Activated CD4-positive, alpha-beta T cell treated with anti-CD3 and anti-CD28 coated beads, Interleukin-2, amount 10 ng/mL, durations not matched to agents 7 days and 5 days (primary cell): ENCODE data around the gene DDR1. TPM values are rescaled to one million over a fixed set of nuclear protein-coding genes. Genes with fewer than 3 reads are reported as not detected.

Experiments used
- CTCF ChIA-PET: fragments of 350-600 bp; sonication (Branson Sonifier 250); formaldehyde crosslinking; loops from one replicate; lab custom pipeline; 2021; ENCODE audit warnings: antibody characterized with exemption; lab: Charles Lee
- POLR2A ChIA-PET: fragments of 350-600 bp; sonication (Branson Sonifier 250); formaldehyde crosslinking; loops from one replicate; lab custom pipeline; 2021; ENCODE audit warnings: antibody characterized with exemption; lab: Charles Lee
- DNase-seq: peaks from one replicate; pipeline ENCODE4 v3.0.0-alpha.2; 2020
- H3K27ac Mint-ChIP-seq: one replicate; pipeline ENCODE4 v1.8.0; 2021; ENCODE audit warnings: mild to moderate bottlenecking, moderate library complexity, mixed read lengths
- H3K27me3 Mint-ChIP-seq: one replicate; pipeline ENCODE4 v1.8.0; 2021; ENCODE audit warnings: mixed read lengths
- H3K36me3 Mint-ChIP-seq: one replicate; pipeline ENCODE4 v1.8.0; 2021; ENCODE audit warnings: low read depth, mixed read lengths
- H3K4me1 Mint-ChIP-seq: one replicate; pipeline ENCODE4 v1.8.0; 2021; ENCODE audit warnings: mixed read lengths
- H3K4me3 Mint-ChIP-seq: one replicate; pipeline ENCODE4 v1.8.0; 2021; ENCODE audit warnings: mild to moderate bottlenecking, moderate library complexity, mixed read lengths
- H3K9me3 Mint-ChIP-seq: one replicate; pipeline ENCODE4 v1.8.0; 2021; ENCODE audit warnings: mixed read lengths
- total RNA-seq, 2 experiments: library from RNA; stranded (reverse); gene quantifications; one replicate each; pipeline ENCODE4 v1.2.3, GENCODE V29; 2021

Gene DDR1
- total RNA-seq: 1 to 10 TPM; 4.5 to 5.6 TPM

DNA sequence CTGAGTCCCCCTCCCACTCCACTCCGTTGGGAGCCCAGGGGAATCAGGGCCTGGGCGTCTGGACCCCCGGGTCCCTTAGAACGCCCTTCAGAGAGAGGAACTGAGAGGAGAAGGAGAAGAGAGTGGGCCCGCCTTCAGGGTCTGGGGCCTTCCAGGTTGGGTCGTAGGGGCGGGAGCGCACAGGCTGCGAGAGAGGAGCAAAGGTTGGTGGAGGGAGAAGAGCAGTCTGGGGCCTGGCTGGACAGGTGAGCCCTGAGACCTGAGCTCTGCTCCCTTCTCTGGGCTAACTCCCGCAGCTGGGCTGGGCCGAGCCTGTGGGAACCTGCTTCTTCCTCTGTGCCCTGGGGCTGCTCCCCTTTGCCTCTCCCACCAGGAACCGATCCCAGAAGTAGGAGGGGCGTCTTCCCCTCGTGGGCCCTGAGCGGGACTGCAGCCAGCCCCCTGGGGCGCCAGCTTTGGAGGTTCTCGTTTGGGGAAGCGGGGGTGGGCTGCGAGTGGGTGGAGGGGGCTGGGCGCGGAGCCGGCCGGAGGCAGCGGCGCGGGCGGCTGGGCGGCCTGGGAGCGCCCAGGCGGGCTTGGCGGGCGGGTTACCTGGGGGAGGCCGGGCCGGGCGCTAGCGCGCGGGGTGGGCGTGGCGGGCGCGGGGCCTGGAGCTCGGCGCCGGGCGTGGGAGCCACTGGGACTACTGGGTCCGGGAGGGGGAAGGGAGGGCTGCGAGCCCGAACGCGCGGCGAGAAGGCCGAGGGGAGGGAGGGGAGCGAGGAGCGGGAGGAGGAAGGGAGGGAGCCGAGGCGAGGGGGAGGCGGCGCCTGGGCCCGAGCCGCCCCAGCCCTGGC, at the start of gene DDR1:
TSS of gene DDR1 (plus strand) at position 835 of the 836 bp plus-strand sequence. CDS start 4,211 bp downstream, outside the sequence.
- H3K36me3 Mint-ChIP-seq: no peaks in the 10 kb centered on the region
- H3K9me3 Mint-ChIP-seq: no peaks in the 10 kb centered on the region
- CTCF ChIA-PET: interaction anchor here (0.7 to 2.2 kb wide), 7 partner anchors 12 to 161 kb away, joined by 3 to 7 read pairs (median 3); no protein-coding TSS in a partner anchor
- H3K27me3 Mint-ChIP-seq: peaks cover 20% of the 10 kb centered on the region
- H3K4me3 Mint-ChIP-seq: peak within 1 kb of the TSS; percentile 71
- H3K4me1 Mint-ChIP-seq: peaks cover 31% of the 10 kb centered on the region
- no peak within 1 kb of the TSS for H3K27ac Mint-ChIP-seq
- POLR2A ChIA-PET: interaction anchor here (0.6 kb wide), 1 partner anchor 101 kb away, joined by 5 read pairs; no protein-coding TSS in a partner anchor
- DNase-seq: peak; percentile 47

GRCh38 chr6:30834646-30835045, 49.7 kb upstream of the DDR1 start:
- DNase-seq: peak; percentile 31
- no peak overlapping the region for H3K4me3 Mint-ChIP-seq
- H3K27ac Mint-ChIP-seq: peak overlapping the region; percentile 82
- CTCF ChIA-PET: interaction anchor here (0.8 to 1.3 kb wide), 10 partner anchors 8 to 253 kb away, joined by 3 to 6 read pairs (median 3); no protein-coding TSS in a partner anchor
- H3K27me3 Mint-ChIP-seq: no peaks in the 10 kb centered on the region
- POLR2A ChIA-PET: no interaction called here
- H3K9me3 Mint-ChIP-seq: no peaks in the 10 kb centered on the region
- peaks cover 33% of the 10 kb centered on the region for H3K4me1 Mint-ChIP-seq
- peaks cover 1% of the 10 kb centered on the region for H3K36me3 Mint-ChIP-seq

GRCh38 chr6:30835576-30835975, 48.7 kb upstream of the DDR1 start:
- H3K4me1 Mint-ChIP-seq: peaks cover 23% of the 10 kb centered on the region
- ChIA-PET CTCF (interaction anchor here (0.7 to 1.2 kb wide), 3 partner anchors 15 to 244 kb away, joined by 3 to 4 read pairs (median 4); no protein-coding TSS in a partner anchor), POLR2A (no interaction called here)
- H3K9me3 Mint-ChIP-seq: no peaks in the 10 kb centered on the region
- H3K36me3 Mint-ChIP-seq: no peaks in the 10 kb centered on the region
- H3K27me3 Mint-ChIP-seq: no peaks in the 10 kb centered on the region
- H3K4me3 Mint-ChIP-seq: no peak overlapping the region
- DNase-seq: no peak
- no peak overlapping the region for H3K27ac Mint-ChIP-seq

DNA sequence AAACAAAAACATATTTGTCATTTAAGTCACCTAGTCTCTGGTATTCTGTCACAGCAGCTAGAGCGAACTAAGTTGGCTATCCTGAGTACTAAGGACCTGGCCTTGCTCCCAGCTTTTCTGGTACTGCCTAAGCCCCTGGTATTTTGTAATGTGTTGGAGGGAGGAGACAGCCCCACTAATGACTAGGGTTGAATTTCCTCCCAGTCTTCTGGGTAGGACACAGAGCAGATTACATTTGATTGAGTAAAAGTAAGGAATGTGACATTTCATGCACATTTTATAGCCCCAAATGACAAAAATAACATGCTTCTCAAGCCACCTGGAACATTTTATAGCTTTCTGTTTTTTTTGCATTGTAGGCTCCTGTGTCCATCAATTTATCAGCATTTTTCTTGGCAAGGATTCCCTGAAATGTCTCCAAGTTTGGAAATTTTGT, 47.9 kb upstream of the DDR1 start:
- no peak for DNase-seq
- H3K36me3 Mint-ChIP-seq: no peaks in the 10 kb centered on the region
- ChIA-PET CTCF (interaction anchor here (0.9 to 2.4 kb wide), 3 partner anchors 8 to 17 kb away, joined by 3 to 8 read pairs (median 5); no protein-coding TSS in a partner anchor), POLR2A (interaction anchor here (0.6 kb wide), 1 partner anchor 20 kb away, joined by 7 read pairs; no protein-coding TSS in a partner anchor)
- peaks cover 18% of the 10 kb centered on the region for H3K4me1 Mint-ChIP-seq
- no peaks in the 10 kb centered on the region for H3K9me3 Mint-ChIP-seq
- no peaks in the 10 kb centered on the region for H3K27me3 Mint-ChIP-seq
- H3K27ac Mint-ChIP-seq: no peak overlapping the region
- H3K4me3 Mint-ChIP-seq: no peak overlapping the region

DNA sequence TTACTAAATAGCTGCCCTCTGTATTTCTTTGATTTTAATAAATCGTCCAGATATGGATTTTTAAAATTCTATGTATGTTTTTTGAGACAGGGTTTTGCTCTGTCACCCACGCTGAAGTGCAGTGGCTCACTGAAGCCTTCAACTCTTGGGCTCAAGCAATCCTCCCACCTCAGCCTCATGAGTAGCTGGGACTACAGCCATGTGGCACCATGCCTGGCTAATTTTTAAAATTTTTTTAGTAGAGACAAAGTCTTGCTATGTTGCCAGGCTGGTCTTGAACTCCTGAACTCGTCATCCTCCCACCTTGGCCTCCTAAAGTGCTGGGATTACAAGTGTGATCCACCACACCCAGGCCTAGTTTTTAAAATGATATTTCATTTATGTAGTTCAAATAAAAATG, 47.4 kb upstream of the DDR1 start:
- H3K4me3 Mint-ChIP-seq: no peak overlapping the region
- H3K4me1 Mint-ChIP-seq: peaks cover 15% of the 10 kb centered on the region
- H3K36me3 Mint-ChIP-seq: no peaks in the 10 kb centered on the region
- no peak overlapping the region for H3K27ac Mint-ChIP-seq
- no peak for DNase-seq
- ChIA-PET POLR2A (no interaction called here), CTCF (interaction anchor here (0.5 to 2.4 kb wide), 4 partner anchors 8 to 101 kb away, joined by 3 to 8 read pairs (median 4); no protein-coding TSS in a partner anchor)
- H3K27me3 Mint-ChIP-seq: no peaks in the 10 kb centered on the region
- H3K9me3 Mint-ChIP-seq: no peaks in the 10 kb centered on the region

DNA sequence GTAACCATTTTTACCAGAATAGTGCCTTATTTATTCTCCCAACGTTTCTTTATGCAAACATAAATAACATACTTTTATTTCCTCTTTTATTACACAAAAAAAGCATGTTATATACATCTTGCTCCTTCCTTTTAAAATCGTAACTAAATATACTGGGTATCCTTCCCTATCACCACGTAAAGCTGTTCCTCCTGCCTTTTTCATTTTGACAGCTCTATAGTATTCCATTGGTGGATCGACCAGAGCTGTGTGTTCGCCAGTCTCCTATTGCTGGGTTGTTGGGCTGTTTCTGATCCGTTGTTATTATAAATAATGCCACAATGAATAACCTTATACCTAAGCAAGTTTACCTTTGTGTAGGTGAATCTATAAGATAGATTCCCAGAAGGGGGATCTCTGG, 46.9 kb upstream of the DDR1 start:
- CTCF ChIA-PET: interaction anchor here (0.5 to 2.4 kb wide), 3 partner anchors 9 to 102 kb away, joined by 4 to 8 read pairs (median 5); no protein-coding TSS in a partner anchor
- no peak for DNase-seq
- H3K36me3 Mint-ChIP-seq: no peaks in the 10 kb centered on the region
- H3K27me3 Mint-ChIP-seq: no peaks in the 10 kb centered on the region
- H3K9me3 Mint-ChIP-seq: no peaks in the 10 kb centered on the region
- no peak overlapping the region for H3K4me3 Mint-ChIP-seq
- peaks cover 15% of the 10 kb centered on the region for H3K4me1 Mint-ChIP-seq
- POLR2A ChIA-PET: no interaction called here
- H3K27ac Mint-ChIP-seq: no peak overlapping the region

GRCh38 chr6:30837870-30838269, 46.4 kb upstream of the DDR1 start:
- H3K9me3 Mint-ChIP-seq: no peaks in the 10 kb centered on the region
- no peak overlapping the region for H3K27ac Mint-ChIP-seq
- no peaks in the 10 kb centered on the region for H3K36me3 Mint-ChIP-seq
- no peak for DNase-seq
- ChIA-PET CTCF (interaction anchor here (2.4 kb wide), 1 partner anchor 9 kb away, joined by 8 read pairs; no protein-coding TSS in a partner anchor), POLR2A (no interaction called here)
- peaks cover 17% of the 10 kb centered on the region for H3K4me1 Mint-ChIP-seq
- no peak overlapping the region for H3K4me3 Mint-ChIP-seq
- no peaks in the 10 kb centered on the region for H3K27me3 Mint-ChIP-seq

DNA sequence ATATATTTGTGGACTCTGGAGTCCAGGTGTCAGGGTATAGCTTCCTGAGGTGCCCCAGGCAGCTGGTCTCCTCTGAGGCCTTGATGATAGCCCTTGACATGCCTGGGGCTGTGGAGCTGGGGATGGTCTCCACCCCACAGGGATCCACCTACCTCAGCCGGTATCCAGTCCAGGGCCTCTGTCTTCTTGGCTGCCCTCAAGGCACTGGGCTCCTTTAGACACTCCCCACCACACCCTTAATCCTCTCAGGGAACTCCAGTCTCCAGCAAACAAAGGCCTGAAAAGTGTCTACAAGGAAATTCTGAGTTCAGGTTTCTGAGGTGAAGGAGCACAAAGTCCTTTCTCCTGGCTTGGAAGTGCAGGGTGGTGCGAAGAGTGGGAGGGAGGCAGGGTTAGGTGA, 44.6 kb upstream of the DDR1 start:
- POLR2A ChIA-PET: no interaction called here
- CTCF ChIA-PET: interaction anchor here (0.6 to 2.1 kb wide), 6 partner anchors 9 to 195 kb away, joined by 3 to 4 read pairs (median 4); no protein-coding TSS in a partner anchor
- Mint-ChIP-seq H3K27me3 (no peaks in the 10 kb centered on the region), H3K4me1 (peaks cover 25% of the 10 kb centered on the region), H3K36me3 (no peaks in the 10 kb centered on the region), H3K27ac (no peak overlapping the region), H3K4me3 (no peak overlapping the region), H3K9me3 (no peaks in the 10 kb centered on the region)
- no peak for DNase-seq

- peaks cover 20% of the 10 kb centered on the region for H3K4me1 Mint-ChIP-seq
- H3K36me3 Mint-ChIP-seq: no peaks in the 10 kb centered on the region
- peaks cover 4% of the 10 kb centered on the region for H3K27me3 Mint-ChIP-seq
- ChIA-PET POLR2A (no interaction called here), CTCF (interaction anchor here (0.6 to 2.1 kb wide), 7 partner anchors 10 to 196 kb away, joined by 3 to 4 read pairs (median 3); no protein-coding TSS in a partner anchor)
- H3K27ac Mint-ChIP-seq: no peak overlapping the region
- no peak for DNase-seq
- H3K4me3 Mint-ChIP-seq: no peak overlapping the region
- no peaks in the 10 kb centered on the region for H3K9me3 Mint-ChIP-seq
These were observed 44.0 kb upstream of the DDR1 start for GRCh38 chr6:30840084-30840934.

GRCh38 chr6:30840935-30841643, 43.2 kb upstream of the DDR1 start:
- POLR2A ChIA-PET: no interaction called here
- Mint-ChIP-seq H3K36me3 (no peaks in the 10 kb centered on the region), H3K27me3 (peaks cover 4% of the 10 kb centered on the region), H3K4me3 (no peak overlapping the region), H3K27ac (peak overlapping the region; percentile 64), H3K4me1 (peaks cover 20% of the 10 kb centered on the region), H3K9me3 (no peaks in the 10 kb centered on the region)
- no peak for DNase-seq
- CTCF ChIA-PET: interaction anchor here (0.9 to 2.1 kb wide), 5 partner anchors 11 to 35 kb away, joined by 3 to 4 read pairs (median 4); no protein-coding TSS in a partner anchor

GRCh38 chr6:30841644-30842504, 42.4 kb upstream of the DDR1 start:
- Mint-ChIP-seq H3K4me3 (no peak overlapping the region), H3K27ac (no peak overlapping the region), H3K27me3 (peaks cover 4% of the 10 kb centered on the region), H3K36me3 (no peaks in the 10 kb centered on the region), H3K4me1 (peaks cover 20% of the 10 kb centered on the region), H3K9me3 (no peaks in the 10 kb centered on the region)
- DNase-seq: no peak
- ChIA-PET POLR2A (no interaction called here), CTCF (interaction anchor here (0.9 to 1.6 kb wide), 3 partner anchors 8 to 34 kb away, joined by 3 to 5 read pairs (median 3); no protein-coding TSS in a partner anchor)
